Astrocyte (in vitro differentiated cells and primary cell): ENCODE results near the gene GMDS. TPM values are rescaled to one million over a fixed set of nuclear protein-coding genes. Genes with fewer than 3 reads are reported as not detected.

ENCODE experiments used
- DNase-seq: peaks from one replicate; pipeline ENCODE4 v3.0.0-alpha.2; 2010; ENCODE audit warnings: low read depth
- FAIRE-seq: peaks from 2 replicates; lab custom pipeline; 2011; peaks lifted over from hg19 to GRCh38; lab: Jason Lieb, UNC
- H2AFZ ChIP-seq: 2 replicates; pipeline ENCODE4 v1.6.0; 2012; ENCODE audit warnings: low read depth, low read length, inconsistent platforms
- H3K27ac ChIP-seq: 2 replicates; pipeline ENCODE4 v1.5.1; 2011; ENCODE audit warnings: low read depth, low read length, inconsistent platforms
- H3K27me3 ChIP-seq: 2 replicates; pipeline ENCODE4 v1.6.0; 2011; ENCODE audit warnings: low read length, inconsistent platforms; ENCODE audit not compliant: insufficient read depth
- H3K36me3 ChIP-seq: 2 replicates; pipeline ENCODE4 v1.5.1; 2011; ENCODE audit warnings: low read length, inconsistent platforms; ENCODE audit not compliant: insufficient read depth
- H3K4me1 ChIP-seq: 2 replicates; pipeline ENCODE4 v1.5.1; 2011; ENCODE audit warnings: low read length, inconsistent platforms; ENCODE audit not compliant: insufficient read depth
- H3K4me2 ChIP-seq: 2 replicates; pipeline ENCODE4 v1.6.0; 2012; ENCODE audit warnings: low read length, inconsistent platforms
- H3K4me3 ChIP-seq: 2 replicates; pipeline ENCODE4 v1.5.1; 2011; ENCODE audit warnings: low read depth, mild to moderate bottlenecking, low read length, inconsistent platforms; ENCODE audit not compliant: insufficient read depth
- H3K79me2 ChIP-seq: 2 replicates; pipeline ENCODE4 v1.6.0; 2012; ENCODE audit warnings: mild to moderate bottlenecking, low read length, inconsistent platforms; ENCODE audit not compliant: insufficient read depth
- H3K9ac ChIP-seq: 2 replicates; pipeline ENCODE4 v1.6.0; 2012; ENCODE audit warnings: mild to moderate bottlenecking, low read length, inconsistent platforms
- H3K9me3 ChIP-seq: 2 replicates; pipeline ENCODE4 v1.5.1; 2012; ENCODE audit warnings: low read depth, mild to moderate bottlenecking, low read length, inconsistent platforms; ENCODE audit not compliant: insufficient read depth
- H4K20me1 ChIP-seq: 2 replicates; pipeline ENCODE4 v1.6.0; 2012; ENCODE audit warnings: low read length, inconsistent platforms; ENCODE audit not compliant: insufficient read depth
- H3K27ac Mint-ChIP-seq: one replicate; pipeline ENCODE4 v1.8.0; 2021; ENCODE audit warnings: mild to moderate bottlenecking, mixed read lengths; ENCODE audit not compliant: unreplicated experiment
- H3K27me3 Mint-ChIP-seq: one replicate; pipeline ENCODE4 v1.8.0; 2021; ENCODE audit warnings: low read depth, mixed read lengths; ENCODE audit not compliant: unreplicated experiment
- H3K36me3 Mint-ChIP-seq: one replicate; pipeline ENCODE4 v1.8.0; 2021; ENCODE audit warnings: low read depth, mixed read lengths; ENCODE audit not compliant: unreplicated experiment
- H3K4me1 Mint-ChIP-seq: one replicate; pipeline ENCODE4 v1.8.0; 2021; ENCODE audit warnings: low read depth, mixed read lengths; ENCODE audit not compliant: unreplicated experiment
- H3K4me3 Mint-ChIP-seq: one replicate; pipeline ENCODE4 v1.8.0; 2021; ENCODE audit warnings: mild to moderate bottlenecking, moderate library complexity, mixed read lengths; ENCODE audit not compliant: unreplicated experiment
- H3K9me3 Mint-ChIP-seq: one replicate; pipeline ENCODE4 v1.8.0; 2021; ENCODE audit warnings: mild to moderate bottlenecking, mixed read lengths; ENCODE audit not compliant: unreplicated experiment
- EZH2 ChIP-seq: IDR thresholded peaks from 2 replicates; pipeline ENCODE4 v1.6.1; 2012; ENCODE audit warnings: mild to moderate bottlenecking, low read length, inconsistent platforms; ENCODE audit not compliant: insufficient read depth
- total RNA-seq: library from RNA; stranded (reverse); gene quantifications from 2 replicates; pipeline ENCODE4 v1.2.1, GENCODE V29; 2021
- TF ChIP-seq, protein P1 (sequence below): IDR thresholded peaks from 2 replicates; pipeline ENCODE4 v1.5.1; 2011; ENCODE audit warnings: low read depth, mild to moderate bottlenecking, inconsistent platforms, low read length, moderate library complexity; ENCODE audit not compliant: insufficient read depth

The GMDS gene
- total RNA-seq, 1 donor from 2014 or later: 9.4 TPM

DNA sequence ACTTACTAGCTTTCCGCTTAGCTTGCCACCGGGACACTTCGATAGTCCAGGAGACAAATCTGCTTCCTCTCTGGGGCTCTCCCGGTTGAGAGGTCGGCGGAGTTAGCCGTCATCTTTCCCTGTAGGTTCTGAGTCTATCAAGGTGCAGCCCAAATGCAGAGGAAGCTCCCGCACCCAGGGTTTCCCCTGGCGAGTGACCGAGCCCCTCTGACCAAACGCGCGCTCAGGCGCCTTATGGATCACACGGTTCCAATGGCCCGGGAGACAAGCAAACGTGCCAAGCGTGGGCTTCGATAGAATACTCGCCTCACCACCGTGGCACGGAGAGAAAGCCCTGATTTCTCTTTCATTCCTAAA is 651.5 kb downstream of the GMDS start:
- Histone ChIP-seq H3K79me2 (no peaks in the 10 kb centered on the region), H3K4me2 (no peak overlapping the region), H3K4me1 (no peaks in the 10 kb centered on the region), H3K27me3 (peaks cover 16% of the 10 kb centered on the region), H3K36me3 (no peaks in the 10 kb centered on the region), H3K27ac (no peak overlapping the region), H4K20me1 (no peaks in the 10 kb centered on the region), H3K9ac (no peak overlapping the region), H3K4me3 (no peak overlapping the region), H2AFZ (no peak overlapping the region), H3K9me3 (no peaks in the 10 kb centered on the region)
- no peak for TF ChIP-seq EZH2
- TF ChIP-seq, protein P1, sequence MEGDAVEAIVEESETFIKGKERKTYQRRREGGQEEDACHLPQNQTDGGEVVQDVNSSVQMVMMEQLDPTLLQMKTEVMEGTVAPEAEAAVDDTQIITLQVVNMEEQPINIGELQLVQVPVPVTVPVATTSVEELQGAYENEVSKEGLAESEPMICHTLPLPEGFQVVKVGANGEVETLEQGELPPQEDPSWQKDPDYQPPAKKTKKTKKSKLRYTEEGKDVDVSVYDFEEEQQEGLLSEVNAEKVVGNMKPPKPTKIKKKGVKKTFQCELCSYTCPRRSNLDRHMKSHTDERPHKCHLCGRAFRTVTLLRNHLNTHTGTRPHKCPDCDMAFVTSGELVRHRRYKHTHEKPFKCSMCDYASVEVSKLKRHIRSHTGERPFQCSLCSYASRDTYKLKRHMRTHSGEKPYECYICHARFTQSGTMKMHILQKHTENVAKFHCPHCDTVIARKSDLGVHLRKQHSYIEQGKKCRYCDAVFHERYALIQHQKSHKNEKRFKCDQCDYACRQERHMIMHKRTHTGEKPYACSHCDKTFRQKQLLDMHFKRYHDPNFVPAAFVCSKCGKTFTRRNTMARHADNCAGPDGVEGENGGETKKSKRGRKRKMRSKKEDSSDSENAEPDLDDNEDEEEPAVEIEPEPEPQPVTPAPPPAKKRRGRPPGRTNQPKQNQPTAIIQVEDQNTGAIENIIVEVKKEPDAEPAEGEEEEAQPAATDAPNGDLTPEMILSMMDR: no peak
- Mint-ChIP-seq H3K9me3 (no peaks in the 10 kb centered on the region), H3K27ac (no peak overlapping the region), H3K4me1 (peaks cover 4% of the 10 kb centered on the region), H3K4me3 (no peak overlapping the region), H3K36me3 (no peaks in the 10 kb centered on the region), H3K27me3 (peaks cover 42% of the 10 kb centered on the region)
- DNase-seq: no peak
- no peak for FAIRE-seq

DNA sequence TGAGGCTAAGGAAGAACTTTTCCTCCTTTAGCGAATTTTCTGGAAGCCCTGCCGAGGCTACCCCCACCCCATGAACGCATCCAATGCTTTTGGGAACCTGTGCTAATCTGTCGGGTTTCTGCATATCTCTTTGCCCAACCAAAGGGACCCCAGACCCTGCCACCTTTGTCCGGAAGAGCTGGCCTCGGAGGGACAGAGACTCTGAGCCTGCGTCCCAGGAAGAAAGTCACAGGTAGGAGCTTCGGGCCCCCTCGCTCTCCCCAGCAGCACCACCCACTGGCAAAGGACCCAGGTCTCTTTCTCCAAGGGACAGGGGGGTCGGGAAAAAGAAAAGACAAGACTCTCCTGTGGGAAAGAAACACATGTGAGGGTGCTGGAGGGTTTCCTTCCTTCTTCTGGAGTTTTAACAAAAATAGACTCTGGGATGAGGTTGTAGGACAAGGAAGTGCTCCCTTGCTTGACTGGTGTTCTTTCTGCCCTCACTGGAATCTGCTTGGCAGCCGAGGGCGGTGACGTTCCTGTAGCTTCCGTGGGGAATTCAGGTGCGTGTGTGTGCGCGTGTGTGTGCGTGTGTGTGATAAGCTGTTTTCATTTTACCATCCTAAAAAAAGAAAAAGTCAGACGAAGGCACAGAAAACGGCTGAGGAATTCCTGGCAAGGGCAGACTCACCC is 652.0 kb downstream of the GMDS start:
- H2AFZ ChIP-seq: no peak overlapping the region

GRCh38 chr6:1592852-1593251 is 652.6 kb downstream of the GMDS start:
- no peak overlapping the region for H3K4me3 Mint-ChIP-seq
- no peak overlapping the region for H3K4me2 ChIP-seq

More for the DNA sequence above, 652.0 kb downstream of the GMDS start:
- Mint-ChIP-seq H3K27ac (no peak overlapping the region), H3K27me3 (peaks cover 39% of the 10 kb centered on the region), H3K4me1 (peaks cover 4% of the 10 kb centered on the region), H3K9me3 (no peaks in the 10 kb centered on the region), H3K4me3 (no peak overlapping the region), H3K36me3 (no peaks in the 10 kb centered on the region)
- no peak overlapping the region for H3K4me2 ChIP-seq
- FAIRE-seq: no peak
- H3K9ac ChIP-seq: no peak overlapping the region
- no peaks in the 10 kb centered on the region for H3K79me2 ChIP-seq
- no peaks in the 10 kb centered on the region for H3K4me1 ChIP-seq
- no peak for DNase-seq
- peaks cover 16% of the 10 kb centered on the region for H3K27me3 ChIP-seq
- H3K27ac ChIP-seq: no peak overlapping the region
- H4K20me1 ChIP-seq: no peaks in the 10 kb centered on the region
- no peaks in the 10 kb centered on the region for H3K36me3 ChIP-seq
- TF ChIP-seq, protein P1: no peak
- TF ChIP-seq EZH2: no peak
- no peak overlapping the region for H3K4me3 ChIP-seq
- H3K9me3 ChIP-seq: no peaks in the 10 kb centered on the region

More at GRCh38 chr6:1592852-1593251, 652.6 kb downstream of the GMDS start:
- Histone ChIP-seq H3K9ac (no peak overlapping the region), H3K27ac (no peak overlapping the region), H3K27me3 (peaks cover 17% of the 10 kb centered on the region), H3K4me1 (no peaks in the 10 kb centered on the region), H3K4me3 (no peak overlapping the region), H4K20me1 (no peaks in the 10 kb centered on the region), H2AFZ (no peak overlapping the region), H3K9me3 (no peaks in the 10 kb centered on the region), H3K79me2 (no peaks in the 10 kb centered on the region), H3K36me3 (no peaks in the 10 kb centered on the region)
- peaks cover 4% of the 10 kb centered on the region for H3K4me1 Mint-ChIP-seq
- H3K27ac Mint-ChIP-seq: no peak overlapping the region
- TF ChIP-seq, protein P1: no peak
- no peak for TF ChIP-seq EZH2
- no peak for DNase-seq
- H3K27me3 Mint-ChIP-seq: peaks cover 36% of the 10 kb centered on the region
- H3K9me3 Mint-ChIP-seq: no peaks in the 10 kb centered on the region
- no peak for FAIRE-seq
- no peaks in the 10 kb centered on the region for H3K36me3 Mint-ChIP-seq
